Stimulated activated CD8-positive, alpha-beta memory T cell treated with anti-CD3 and anti-CD28 coated beads, Interleukin-4, amount 100 ng/mL, for 4 hours (primary cell): ENCODE results near the gene PTPRA.
"Not testable (repeated sequence)": the region's sequence is repeated elsewhere in the genome, so short reads cannot be mapped to it uniquely, and the experiment has no call there.

Experiments
- DNase-seq, 2 donors: peaks; one replicate each; pipeline ENCODE4 v3.0.0-alpha.2; 2020; ENCODE audit warnings: low read depth in 2 of 2, low spot score in 1 of 2

The PTPRA gene

GRCh38 chr20:3071610-3072529 is 198.6 kb downstream of the PTPRA start, which contains the start of gene OXT:
TSS of gene OXT (plus strand) at chr20:3071620. CDS start at chr20:3071656, 36 bp downstream.
- peak; percentile 40 to 53 for DNase-seq

- no peak for DNase-seq
These were observed 199.4 kb downstream of the PTPRA start for GRCh38 chr20:3072530-3073250.

GRCh38 chr20:3073251-3073643 is 200.0 kb downstream of the PTPRA start:
- DNase-seq = not testable (repeated sequence)

GRCh38 chr20:3074812-3075211 is 201.5 kb downstream of the PTPRA start:
- DNase-seq = no peak

GRCh38 chr20:3075315-3075714 is 202.0 kb downstream of the PTPRA start:
- DNase-seq = not testable (repeated sequence)

- DNase-seq = no peak
These were observed 204.4 kb downstream of the PTPRA start for GRCh38 chr20:3077618-3078134.

- DNase-seq = no peak
These were observed 207.7 kb downstream of the PTPRA start for GRCh38 chr20:3080939-3081388.

GRCh38 chr20:3081641-3082040 is 208.4 kb downstream of the PTPRA start:
- DNase-seq = no peak

- no peak for DNase-seq
These were observed 209.1 kb downstream of the PTPRA start for GRCh38 chr20:3082306-3082951.

GRCh38 chr20:3082955-3083952 is 210.0 kb downstream of the PTPRA start:
- no peak for DNase-seq

GRCh38 chr20:3084283-3084985 is 211.2 kb downstream of the PTPRA start, which contains the start of gene AVP:
TSS of gene AVP (minus strand) at chr20:3084724. CDS start at chr20:3084674, 50 bp downstream.
- no peak for DNase-seq

GRCh38 chr20:3084986-3085360 is 211.7 kb downstream of the PTPRA start:
- no peak for DNase-seq

- DNase-seq = no peak
These were observed 212.3 kb downstream of the PTPRA start for GRCh38 chr20:3085571-3086072.

- no peak for DNase-seq
These were observed 214.8 kb downstream of the PTPRA start for GRCh38 chr20:3088031-3088430.
